NCI-H748 (cell line): ENCODE results near the gene NCOR2.

Source experiments
- DNase-seq: peaks from one replicate; lab custom pipeline; 2025; ENCODE audit not compliant: unreplicated experiment; lab: John Stamatoyannopoulos, UW

NCOR2 gene

DNA sequence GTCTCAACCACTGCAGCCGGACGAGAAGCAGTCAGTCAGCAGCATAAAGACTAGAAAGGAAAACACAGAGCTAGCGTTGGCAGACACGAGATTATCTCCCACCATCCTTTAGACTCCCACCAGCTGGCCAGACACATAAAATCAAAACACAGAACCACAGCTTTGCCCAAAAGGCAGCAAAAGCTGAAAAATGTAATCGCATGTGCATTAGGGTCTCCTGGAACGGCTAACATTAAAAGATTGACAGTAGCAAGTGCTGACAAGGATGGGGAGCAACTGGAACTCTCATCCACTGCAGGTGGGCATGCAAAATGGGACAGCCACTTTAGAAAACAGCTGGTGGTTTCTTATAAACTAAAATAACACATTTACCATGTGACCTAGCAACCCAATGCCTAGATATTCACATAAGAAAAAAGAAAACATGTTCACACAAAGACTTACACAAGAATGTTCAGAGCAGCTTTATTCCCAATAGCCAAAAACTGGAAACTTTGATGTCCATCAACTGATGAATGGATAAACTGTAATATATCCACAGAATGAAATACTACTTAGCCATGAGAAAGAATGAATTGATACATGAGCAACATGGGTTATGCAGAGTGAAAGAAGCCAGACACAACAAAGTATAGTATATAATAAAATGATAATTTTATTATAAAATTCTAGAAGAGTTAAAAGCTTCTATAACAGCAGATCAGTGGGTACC is 37.7 kb downstream of the NCOR2 start:
- no peak for DNase-seq

DNA sequence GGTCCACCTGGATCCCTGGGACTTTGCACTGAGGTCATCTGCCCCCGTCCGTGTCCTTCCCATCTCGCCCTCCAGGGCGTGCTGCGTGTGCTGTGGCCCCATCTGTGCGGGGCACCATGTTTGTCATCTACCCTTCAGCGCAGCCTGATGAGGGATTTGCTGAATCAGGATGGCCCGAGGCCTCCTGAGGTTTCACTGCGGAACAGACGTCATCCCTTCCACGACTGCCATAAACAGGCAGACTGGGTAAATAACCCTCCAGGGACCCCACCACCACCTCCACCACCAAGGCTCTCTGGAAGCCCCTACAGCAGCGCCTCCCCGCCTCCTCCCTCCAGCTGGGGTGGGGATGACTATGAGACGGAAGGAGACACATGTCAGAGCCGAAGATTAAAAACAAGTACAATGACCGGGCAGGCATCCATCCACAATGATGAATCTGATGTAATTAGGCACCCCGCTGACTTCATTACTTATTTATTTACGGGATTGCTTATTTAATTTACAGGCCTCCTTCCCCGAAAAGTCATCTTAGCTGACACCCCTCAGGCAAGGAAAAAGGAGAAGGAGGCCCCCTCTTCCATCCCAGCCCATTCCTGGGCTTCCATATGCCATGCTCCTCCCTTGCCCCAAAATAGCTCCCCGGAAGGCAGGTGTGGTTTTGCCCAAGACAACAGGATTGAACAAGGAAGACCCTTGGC is 39.4 kb downstream of the NCOR2 start:
- no peak for DNase-seq

DNA sequence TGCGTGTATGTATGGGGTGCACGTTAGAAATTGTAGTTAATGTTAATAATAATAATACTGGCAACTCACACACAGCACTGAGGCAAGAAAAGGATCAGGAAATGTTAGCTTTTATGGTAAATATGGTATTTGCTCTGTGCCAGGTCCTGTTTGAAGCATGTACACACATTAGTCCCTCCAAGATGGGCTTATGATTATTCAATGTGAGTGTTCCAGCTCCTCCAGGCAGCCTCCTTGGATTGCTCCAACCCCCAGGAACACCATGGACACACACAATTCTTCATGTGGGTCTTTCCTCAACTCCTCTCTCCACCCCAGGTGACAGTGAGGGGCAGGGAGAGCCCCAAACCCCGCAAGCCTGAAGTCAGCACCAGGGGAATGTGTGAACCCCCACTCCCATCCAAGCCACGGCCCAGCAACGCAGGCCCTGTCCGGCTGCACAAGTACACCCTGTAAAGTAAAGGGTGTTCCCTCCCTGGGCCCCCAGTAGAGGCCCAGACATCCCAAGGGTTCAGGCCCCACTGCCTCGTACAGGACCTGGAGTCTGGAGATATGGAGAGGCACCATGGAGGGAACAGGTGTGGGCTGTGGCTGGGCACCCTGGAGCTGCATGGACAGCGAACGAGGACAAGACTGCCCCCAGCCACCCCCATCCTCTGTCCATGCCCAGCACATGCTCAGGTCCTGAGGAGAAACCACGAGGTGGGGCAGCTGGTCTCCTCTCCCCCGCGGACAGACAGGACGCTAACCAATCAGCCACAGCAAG is 41.3 kb downstream of the NCOR2 start:
- no peak for DNase-seq

DNA sequence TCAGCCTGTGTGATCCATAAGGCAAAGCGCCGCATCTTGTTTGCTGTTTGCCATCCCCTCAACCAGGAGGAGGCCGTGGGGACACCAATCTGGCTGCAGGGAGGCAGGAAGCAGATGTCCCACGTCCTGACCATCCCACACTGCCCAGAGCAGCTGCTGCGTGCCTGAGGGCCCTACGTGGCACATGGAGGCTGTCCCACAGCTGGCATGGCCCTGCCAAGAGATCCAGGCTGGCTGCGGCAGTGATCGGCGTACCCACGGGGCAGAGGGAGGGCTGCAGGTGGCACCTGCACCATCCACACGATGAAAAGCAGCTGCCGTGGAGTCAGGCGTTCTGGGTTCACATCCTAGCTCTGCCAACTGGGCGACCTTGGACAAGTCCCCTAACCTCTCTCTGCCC is 42.0 kb downstream of the NCOR2 start:
- DNase-seq = no peak

DNA sequence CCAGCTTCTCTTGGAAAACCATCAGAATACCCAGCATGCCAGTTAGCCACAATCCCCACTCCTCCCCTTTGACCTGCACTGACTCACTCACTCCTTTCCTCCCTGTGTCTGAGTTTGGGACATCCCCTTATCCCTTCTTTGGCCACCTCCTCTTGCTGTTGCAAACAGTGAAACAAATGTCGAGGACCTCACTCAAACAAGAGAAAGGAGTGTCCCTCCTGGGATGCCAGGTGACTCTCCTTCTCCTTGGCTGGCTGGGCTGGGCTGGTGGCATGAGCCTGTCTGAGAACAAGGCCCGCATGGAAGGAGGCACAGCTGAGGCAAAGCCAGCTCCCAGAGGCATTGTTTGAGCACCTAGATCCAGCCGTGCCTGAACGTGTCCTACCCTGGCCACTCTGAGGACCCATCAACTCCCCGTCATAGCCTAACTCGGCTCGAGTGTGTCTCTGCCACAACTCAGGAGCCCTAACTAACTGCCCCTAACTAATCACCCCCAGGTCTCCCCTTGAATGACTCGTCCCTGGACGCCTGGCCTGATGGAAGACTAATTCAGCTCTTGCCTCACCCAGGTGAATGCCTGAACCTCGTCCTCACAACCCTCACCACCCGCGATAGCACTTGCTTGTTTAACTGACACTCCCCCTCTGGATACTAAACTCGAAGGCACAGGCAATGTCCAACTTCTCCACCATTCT is 43.0 kb downstream of the NCOR2 start:
- no peak for DNase-seq

DNA sequence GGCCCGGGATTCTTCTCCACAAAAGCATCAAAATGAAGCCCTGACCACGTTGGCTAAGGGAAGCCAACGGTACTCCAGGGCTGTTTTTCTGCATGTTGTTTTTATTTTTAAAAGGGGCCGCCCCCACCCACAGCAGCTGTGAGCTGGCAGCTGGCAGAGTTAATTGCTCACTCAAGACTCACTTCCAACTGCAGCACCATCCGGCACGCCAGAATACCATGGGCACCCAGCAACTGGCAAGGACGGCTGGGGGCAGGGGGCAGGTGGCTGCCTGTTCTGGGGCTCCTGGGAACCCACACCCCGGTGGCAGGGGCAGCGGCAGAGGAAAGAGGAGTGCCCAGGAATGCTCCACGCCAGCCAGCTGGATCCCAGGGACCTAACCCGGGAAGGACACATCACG is 44.3 kb downstream of the NCOR2 start:
- peak; percentile 26 for DNase-seq

DNA sequence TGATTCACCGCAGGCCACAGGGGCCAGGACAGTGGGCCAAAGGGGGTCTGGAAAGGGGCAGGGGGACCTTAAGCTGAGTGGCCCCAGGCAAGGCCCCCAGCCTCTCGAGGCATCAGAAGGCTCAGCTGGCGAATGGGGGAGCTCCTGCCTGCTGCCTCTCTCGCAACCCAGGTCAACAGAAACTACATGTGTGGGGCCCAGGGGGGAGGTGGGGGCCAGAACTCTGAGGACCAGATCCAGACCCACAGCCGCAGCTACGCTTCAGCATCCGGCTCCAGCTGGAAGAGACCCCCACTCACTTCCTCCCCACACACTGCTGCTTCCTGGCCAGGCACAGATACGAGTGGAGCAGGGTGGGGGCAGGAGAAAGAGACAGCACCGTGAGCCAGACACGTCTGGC is 46.5 kb downstream of the NCOR2 start:
- no peak for DNase-seq

DNA sequence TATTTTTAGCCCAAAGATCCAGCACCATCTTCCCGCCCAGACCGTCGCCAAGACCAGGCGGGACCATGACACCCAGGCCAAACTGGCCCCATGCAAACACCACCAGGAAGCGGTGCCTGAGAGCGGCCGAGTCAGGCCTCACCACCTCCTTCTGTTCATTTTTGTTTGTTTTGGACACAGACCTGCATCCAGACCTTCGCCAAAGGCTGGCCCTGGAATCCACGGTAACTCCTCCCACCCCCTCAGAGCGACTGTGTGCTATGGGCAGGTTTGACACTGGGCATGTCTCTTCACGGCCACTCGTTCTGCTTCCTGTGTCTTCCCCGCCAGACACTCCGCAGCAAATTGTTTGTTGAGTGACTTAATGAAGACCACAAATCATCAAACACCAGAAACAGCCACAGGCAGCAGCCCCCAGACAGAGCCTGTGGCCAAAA is 47.1 kb downstream of the NCOR2 start:
- DNase-seq = no peak

DNA sequence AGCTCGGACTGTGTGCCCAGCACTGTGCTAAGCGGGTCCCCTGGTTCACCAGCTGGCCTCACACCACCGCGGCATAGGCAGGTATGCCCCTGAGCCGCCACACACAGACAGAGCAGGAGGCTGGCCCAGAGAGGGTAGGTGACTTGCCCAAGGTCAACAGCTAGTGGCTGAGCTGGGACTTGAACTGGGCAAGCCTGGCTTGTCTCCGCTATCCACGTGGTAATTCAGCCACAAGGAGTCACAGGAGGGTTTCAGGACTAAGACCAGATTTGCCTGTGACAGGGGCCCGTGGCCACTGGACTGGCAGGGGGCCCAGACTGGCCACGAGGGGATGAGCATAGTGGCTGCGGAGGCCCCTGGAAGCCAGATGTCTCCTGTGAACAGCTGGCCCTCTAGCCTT is 47.7 kb downstream of the NCOR2 start:
- DNase-seq = no peak

DNA sequence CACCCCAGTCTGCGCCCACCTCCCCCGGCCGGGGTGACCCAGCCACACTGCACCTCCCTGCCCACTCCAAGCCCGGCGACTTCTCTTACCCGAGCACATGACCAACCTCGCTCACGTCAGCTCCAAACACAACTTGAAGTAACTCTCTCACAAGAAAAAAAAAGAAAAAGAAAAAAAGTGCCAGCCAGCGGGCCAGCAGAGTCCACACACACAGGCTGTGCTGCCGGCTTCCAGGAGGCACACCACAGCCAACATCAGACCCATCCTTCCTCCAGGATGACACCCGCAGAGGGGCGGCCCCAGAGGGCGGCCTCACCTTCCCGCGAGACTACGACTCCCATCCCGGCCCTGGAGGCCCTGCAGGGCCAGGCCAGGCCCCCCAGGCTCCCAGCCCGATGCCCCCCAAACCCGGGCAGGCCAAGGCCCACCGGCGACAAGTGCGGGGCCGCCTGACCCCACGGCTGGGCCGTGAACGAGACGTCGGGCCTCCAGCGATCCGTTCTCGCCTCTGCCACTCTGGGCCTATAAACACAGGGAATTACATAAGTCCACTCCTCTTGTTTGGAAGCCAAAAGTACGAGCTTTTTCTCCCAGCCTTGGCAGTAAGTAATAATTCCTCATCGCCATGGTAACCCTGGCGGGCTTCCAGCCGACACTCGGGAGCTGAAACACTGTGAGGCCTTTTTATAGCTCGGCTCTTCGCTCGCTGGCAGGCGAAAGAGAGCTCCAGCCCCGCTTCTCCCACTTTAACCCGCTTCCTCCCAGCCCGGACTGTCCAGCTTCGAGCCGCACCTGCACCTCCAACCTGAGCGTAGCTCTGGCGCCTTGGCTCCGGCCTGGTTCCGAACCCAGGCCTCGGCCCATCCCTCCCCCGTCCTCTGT is 49.1 kb downstream of the NCOR2 start:
- peak; percentile 99 for DNase-seq
